Astrocyte of the spinal cord (primary cell): ENCODE data around the gene TOMM22.

Experiments used
- DNase-seq: peaks from one replicate; pipeline ENCODE4 v3.0.0; 2011; ENCODE audit warnings: low read depth, low spot score
- H3K4me3 ChIP-seq: 2 replicates; pipeline ENCODE4 v1.5.1; 2011; ENCODE audit warnings: low read depth, mild to moderate bottlenecking, low read length, moderate library complexity
- in situ Hi-C: cut with HindIII; loops from 2 replicates; pipeline ENCODE4 v1.10.0; 2017; ENCODE audit warnings: low sequenced_read_pairs
- TF ChIP-seq, protein P1 (sequence below): IDR thresholded peaks from 2 replicates; pipeline ENCODE4 v1.5.1; 2012; ENCODE audit warnings: low read depth, mild to moderate bottlenecking, low read length, inconsistent platforms

Gene TOMM22

DNA sequence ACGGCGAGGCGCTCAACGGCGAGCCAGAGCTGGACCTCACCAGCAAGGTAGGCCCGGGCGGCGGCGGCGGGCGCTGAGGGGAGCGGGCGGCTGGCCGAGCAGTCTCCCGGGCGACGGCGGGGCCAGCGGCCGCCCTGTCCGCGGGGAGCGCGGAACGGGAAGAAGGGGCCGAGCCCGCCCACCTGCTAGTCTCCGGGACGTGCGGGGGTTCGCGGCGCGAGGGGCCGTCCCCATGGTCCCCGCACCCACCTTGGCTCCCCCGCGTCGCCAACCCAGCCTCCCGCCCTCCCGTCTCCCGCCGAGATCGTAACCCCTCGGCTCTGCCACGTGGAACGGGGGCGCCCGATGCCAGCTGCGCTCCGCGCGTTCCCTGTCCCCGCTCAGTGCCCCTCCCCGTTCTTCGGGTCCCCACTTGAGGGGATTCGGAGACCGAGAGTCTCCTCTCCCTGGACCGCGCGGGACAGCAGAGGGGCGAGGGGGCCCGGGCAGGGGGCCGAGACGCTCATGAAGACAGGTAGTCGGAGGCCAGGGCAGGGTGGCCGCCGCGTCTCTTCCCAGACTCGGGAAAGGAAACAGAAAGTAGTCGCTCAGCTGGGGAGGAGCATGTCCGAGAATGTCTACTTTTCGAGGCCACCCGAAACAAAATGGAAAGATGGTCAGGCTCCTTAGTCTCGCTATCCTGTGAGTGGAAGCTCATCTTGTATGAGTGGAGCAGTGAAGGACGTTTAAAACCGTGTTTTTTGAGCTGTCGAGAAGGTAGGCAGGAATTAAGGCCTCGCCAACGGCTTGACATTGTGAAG lies 24.5 kb downstream of the TOMM22 start:
- TF ChIP-seq, protein P1, sequence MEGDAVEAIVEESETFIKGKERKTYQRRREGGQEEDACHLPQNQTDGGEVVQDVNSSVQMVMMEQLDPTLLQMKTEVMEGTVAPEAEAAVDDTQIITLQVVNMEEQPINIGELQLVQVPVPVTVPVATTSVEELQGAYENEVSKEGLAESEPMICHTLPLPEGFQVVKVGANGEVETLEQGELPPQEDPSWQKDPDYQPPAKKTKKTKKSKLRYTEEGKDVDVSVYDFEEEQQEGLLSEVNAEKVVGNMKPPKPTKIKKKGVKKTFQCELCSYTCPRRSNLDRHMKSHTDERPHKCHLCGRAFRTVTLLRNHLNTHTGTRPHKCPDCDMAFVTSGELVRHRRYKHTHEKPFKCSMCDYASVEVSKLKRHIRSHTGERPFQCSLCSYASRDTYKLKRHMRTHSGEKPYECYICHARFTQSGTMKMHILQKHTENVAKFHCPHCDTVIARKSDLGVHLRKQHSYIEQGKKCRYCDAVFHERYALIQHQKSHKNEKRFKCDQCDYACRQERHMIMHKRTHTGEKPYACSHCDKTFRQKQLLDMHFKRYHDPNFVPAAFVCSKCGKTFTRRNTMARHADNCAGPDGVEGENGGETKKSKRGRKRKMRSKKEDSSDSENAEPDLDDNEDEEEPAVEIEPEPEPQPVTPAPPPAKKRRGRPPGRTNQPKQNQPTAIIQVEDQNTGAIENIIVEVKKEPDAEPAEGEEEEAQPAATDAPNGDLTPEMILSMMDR, result no peak
- in situ Hi-C loops, result no loop called here
- peak; percentile 44 for DNase-seq
- peak overlapping the region; percentile 91 for H3K4me3 ChIP-seq

DNA sequence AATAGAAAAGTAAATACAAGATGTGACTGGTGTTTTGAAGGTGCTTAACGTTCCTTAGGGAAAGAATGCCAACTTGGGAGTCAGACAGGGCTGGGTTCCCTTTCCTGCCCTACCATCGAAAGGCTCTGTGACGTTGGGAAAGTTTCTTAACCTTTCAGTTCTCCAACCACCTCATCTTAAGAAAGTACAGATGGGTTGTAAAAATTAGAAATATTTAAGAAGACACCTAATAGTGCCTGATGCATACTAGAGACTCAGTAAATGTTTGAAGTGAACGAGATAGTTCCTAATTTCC lies 25.1 kb downstream of the TOMM22 start:
- DNase-seq, result no peak
- peak overlapping the region; percentile 91 for H3K4me3 ChIP-seq
- in situ Hi-C loops, result no loop called here
- TF ChIP-seq, protein P1, result no peak

DNA sequence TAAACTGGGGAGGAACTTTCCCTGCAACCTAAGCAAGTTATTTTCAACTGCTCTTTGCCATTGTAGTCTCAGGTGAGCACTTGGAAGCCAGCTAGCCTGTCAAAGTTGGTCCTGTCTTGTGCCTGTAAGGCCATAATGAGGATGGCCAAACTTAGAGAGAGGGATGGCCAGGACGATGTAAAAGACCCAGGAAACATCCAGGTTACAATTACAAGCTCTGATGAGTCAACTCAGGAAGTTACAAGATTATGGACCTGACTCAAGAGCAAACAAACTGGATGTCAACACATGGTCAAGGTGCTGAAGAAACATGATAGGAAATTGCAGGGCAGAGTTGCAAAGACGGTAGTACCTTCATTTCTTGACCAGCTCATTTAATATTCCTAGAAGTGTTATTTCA lies 25.6 kb downstream of the TOMM22 start:
- DNase-seq, result peak; percentile 15
- in situ Hi-C loops, result no loop called here

DNA sequence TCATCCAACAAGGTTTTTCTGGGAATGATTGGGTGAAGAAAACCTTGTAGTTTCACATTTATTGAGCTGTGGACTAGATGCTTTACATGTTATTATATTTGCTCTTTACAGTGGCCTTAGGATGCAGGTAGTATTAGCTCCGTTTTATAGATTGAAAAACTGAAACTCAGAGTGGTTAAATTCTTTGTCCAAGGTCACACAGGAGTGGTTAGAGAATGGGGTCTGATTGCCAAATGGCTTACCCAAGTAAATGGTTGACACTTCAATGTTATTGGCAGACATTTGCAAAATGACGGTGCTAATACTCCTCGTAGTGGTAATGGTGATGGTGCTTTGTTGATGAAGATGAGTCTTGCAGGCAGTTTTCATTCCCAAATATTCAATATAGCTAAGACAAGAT lies 26.2 kb downstream of the TOMM22 start:
- no peak overlapping the region for H3K4me3 ChIP-seq
- in situ Hi-C loops, result no loop called here

More for the DNA sequence above, 25.6 kb downstream of the TOMM22 start:
- peak overlapping the region; percentile 91 for H3K4me3 ChIP-seq
- TF ChIP-seq, protein P1, result no peak

DNA sequence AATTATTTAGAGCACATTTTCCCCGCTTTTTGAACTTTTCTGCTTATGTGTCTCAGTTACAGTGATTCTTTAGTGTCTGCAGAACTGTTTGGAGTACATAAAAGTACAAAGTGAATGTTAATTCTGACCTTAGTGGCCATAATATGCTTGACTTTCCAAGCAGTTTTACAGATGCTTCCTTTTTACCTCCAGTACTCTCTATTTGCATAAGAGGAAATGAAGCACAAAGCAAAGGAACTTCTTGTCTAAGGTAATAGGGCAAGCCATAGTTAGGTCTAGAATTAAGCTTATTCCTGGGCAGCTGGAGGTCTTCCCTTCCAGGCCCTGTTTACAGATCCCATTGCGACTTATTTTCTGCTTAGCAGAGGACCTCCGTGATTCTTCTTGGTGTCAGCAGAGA lies 27.5 kb downstream of the TOMM22 start:
- DNase-seq, result no peak
- in situ Hi-C loops, result no loop called here
- TF ChIP-seq, protein P1, result no peak
- H3K4me3 ChIP-seq, result no peak overlapping the region

More for the DNA sequence above, 26.2 kb downstream of the TOMM22 start:
- TF ChIP-seq, protein P1, result no peak
- no peak for DNase-seq

DNA sequence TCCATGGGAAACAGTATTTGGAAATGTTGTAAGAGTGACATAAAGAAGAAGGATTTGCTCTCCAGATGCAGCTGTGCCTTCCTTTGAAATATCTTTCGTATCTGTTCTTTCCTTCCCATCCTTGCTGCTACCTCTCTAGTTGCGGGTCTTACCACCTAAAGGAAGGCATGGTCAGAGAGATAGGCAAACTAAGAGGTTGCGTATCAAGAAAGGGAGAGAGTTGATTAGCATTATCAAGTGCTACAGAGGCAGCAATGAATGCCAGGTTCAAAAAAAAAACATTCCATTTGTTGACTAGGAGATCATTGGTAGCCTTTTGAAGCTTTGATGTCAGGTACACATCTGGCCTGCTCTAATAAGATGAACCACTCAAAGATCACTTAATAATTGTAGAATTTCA lies 28.6 kb downstream of the TOMM22 start:
- no peak for DNase-seq
- in situ Hi-C loops, result no loop called here

More for the DNA sequence above, 28.6 kb downstream of the TOMM22 start:
- TF ChIP-seq, protein P1, result no peak
- no peak overlapping the region for H3K4me3 ChIP-seq
